Measurements from ENCODE around the gene KRTAP10-3.

DNA sequence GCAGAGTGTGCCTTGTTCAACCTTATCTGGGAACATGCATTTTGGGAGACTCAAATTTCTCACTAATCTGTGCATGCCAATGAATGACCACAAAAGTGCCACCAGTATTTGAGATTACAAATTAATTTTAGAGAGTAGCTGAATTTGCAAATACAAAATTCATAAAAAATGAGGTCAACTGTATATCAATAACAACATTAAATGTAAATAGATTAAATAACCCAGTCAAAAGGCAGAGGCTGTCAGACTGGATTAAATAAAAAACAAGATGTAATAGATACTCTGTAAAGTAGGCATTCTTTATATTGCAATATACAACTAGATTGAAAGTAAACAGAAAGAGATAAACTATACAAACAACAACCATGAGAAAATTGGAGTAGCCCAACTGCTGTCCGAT, 5.5 kb upstream of the KRTAP10-3 start:
- no peak for TF ChIP-seq CTCF (conservative IDR thresholded peaks at IDR 0.05; ENCODE audit: low read depth, low read length)
- TF ChIP-seq EZH2 (IDR thresholded peaks at IDR 0.05; ENCODE audit: borderline replicate concordance, low read depth, low read length, poor library complexity, severe bottlenecking), result no peak

Measured in A673 (cell line).